Right renal pelvis (tissue), 4 donors: Measurements from ENCODE around the gene SLC4A8. TPM values are rescaled to one million over a fixed set of nuclear protein-coding genes. Genes with fewer than 3 reads are reported as not detected.
"Not testable (repeated sequence)": the region's sequence is repeated elsewhere in the genome, so short reads cannot be mapped to it uniquely, and the experiment has no call there.

Source experiments
- DNase-seq, 4 donors: peaks; one replicate each; pipeline ENCODE4 v3.0.0-alpha.2; 2013; ENCODE audit warnings: low read depth in 4 of 4, low spot score in 3 of 4, missing footprints in 1 of 4
- polyA plus RNA-seq, 4 donors: library from polyadenylated mRNA; unstranded; fragments of 120-200 nt; gene quantifications; one replicate each; pipeline ENCODE4 v1.2.1, GENCODE V29; 2013; ENCODE audit not compliant: insufficient read length in 4 of 4

SLC4A8 gene
- polyA plus RNA-seq, 4 donors: 3.2 to 3.8 (median 3.5) TPM

DNA sequence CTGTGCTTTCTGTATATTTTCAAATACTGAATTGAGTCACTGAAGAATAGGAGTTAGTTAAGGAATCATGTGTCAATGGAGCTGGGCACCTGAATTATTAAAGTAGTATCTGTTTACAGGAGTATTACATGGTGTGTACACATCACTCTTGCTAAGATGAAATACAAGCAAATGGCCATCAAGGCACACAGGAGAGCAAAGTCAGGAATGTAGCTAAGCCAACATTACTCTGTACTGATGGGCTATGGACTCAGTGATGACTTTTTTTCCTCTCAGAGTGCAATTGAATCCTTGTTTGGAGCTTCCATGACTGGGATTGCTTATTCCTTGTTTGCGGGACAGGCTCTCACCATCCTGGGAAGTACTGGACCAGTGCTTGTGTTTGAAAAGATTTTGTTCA, 45.5 kb downstream of the SLC4A8 start:
- no peak for DNase-seq

DNA sequence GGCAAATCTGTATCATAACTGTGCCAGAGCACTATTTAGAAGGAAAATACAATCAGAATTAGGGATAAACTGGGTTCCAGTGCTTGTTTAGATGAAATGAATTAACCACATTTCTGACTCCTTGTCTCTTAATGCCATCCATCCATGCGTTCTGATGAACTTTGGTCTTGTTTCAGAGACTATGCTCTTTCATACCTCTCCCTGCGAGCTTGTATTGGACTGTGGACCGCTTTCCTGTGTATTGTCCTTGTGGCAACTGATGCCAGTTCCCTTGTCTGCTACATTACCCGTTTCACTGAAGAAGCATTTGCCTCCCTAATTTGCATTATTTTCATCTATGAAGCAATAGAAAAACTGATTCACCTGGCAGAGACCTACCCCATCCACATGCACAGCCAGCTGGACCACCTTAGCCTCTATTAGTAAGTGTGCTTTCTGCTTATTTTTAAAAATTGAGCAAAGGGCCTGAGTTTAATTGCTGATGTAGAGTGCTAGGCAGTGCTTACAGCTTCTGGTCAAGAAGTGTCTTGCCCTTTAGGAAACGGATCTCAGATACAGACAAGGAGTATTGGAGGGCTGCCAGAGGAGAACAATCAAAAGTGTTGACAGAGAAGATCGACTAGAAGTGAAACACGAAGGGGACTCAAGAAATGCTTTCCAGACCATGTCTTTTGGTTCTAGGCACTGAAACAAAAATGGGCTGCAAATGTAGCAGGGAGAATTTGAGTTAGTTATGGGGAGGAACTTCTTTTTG, 46.7 kb downstream of the SLC4A8 start:
- no peak for DNase-seq

GRCh38 chr12:51472984-51473383, 48.4 kb downstream of the SLC4A8 start:
- DNase-seq: no peak

DNA sequence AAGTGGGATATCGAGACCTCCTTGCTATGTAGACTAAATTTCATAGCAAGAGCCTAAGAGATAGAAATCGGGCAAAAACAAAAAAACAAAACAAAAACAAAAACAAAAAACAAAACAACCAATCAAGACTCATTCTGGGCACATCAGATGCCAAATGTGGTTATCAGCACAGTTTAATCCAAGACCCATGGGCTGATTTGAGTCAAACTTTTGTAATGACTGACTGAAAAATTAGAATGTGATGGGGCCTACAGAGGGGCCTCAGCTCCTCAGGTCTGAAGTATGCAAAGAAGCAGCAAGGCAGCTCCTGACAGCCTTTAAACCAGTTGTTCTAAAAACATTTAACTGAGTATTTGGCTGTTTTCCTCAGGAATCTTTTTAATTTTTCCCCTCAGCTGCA, 49.3 kb downstream of the SLC4A8 start:
- DNase-seq: no peak

DNA sequence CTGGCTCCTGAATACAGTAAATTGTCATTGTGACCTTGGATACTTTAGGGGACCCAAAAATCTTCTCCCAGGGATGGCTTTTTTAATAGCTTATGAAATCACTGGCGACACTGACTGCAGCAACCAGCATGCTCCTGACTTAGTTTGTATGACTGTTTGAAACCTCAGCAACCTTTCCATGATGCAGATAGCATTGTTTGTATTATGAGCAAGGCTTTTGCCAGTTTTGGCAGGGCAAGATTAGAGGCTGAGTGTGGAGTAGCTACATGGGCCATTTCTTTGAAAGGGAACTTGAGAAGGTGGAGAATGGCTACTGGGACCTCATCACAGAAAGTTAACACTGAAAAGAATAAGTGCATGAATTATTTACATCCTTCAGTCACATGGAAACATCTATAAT, 50.9 kb downstream of the SLC4A8 start:
- no peak for DNase-seq

GRCh38 chr12:51480978-51481377, 56.3 kb downstream of the SLC4A8 start:
- no peak for DNase-seq

GRCh38 chr12:51482929-51483697, 58.5 kb downstream of the SLC4A8 start:
- peak in 3 of 4 donors; percentile 7 to 16 (median 11) for DNase-seq

DNA sequence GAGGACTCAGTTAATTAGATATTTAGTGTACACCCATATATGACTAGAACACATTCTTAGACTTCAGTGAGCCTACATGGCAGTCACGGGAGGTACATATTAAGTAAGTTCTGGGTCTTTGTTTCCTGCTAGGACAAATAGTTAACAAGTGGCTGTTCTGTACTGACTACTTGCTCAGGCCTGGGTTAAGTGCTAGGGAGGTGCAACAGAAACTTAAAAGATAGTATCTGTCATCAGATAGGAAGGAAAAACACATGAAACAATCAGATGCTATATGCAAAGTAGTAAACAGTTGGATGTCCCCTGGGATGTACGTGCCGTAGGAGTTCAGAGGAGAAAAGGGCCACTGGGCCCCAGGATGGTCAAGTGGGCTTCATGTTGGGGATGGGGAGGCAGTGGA, 59.5 kb downstream of the SLC4A8 start:
- no peak for DNase-seq

- no peak for DNase-seq
Measured at GRCh38 chr12:51488281-51488680, 63.6 kb downstream of the SLC4A8 start.

DNA sequence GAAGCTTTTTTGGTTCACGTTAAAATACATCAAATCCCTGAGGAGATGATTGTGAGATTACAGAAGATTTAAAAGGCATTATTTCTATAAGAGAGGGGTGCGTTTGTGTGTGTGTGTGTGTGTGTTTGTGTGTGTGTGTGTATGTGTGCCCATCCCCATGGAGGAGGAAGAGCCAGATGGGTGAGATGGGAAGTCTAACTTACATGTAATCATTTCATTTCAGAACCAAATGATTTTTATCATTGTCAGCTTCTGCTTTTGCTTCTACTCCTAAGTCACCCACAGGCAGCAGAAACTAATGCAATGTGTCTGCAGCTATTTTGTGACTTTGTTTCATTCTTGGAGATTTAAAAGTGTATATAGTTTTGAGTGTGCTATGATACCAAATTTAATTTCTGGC, 68.7 kb downstream of the SLC4A8 start:
- no peak for DNase-seq

- DNase-seq: no peak
Measured at GRCh38 chr12:51496895-51497294, 72.3 kb downstream of the SLC4A8 start.

GRCh38 chr12:51504851-51505250, 80.2 kb downstream of the SLC4A8 start:
- DNase-seq: no peak

DNA sequence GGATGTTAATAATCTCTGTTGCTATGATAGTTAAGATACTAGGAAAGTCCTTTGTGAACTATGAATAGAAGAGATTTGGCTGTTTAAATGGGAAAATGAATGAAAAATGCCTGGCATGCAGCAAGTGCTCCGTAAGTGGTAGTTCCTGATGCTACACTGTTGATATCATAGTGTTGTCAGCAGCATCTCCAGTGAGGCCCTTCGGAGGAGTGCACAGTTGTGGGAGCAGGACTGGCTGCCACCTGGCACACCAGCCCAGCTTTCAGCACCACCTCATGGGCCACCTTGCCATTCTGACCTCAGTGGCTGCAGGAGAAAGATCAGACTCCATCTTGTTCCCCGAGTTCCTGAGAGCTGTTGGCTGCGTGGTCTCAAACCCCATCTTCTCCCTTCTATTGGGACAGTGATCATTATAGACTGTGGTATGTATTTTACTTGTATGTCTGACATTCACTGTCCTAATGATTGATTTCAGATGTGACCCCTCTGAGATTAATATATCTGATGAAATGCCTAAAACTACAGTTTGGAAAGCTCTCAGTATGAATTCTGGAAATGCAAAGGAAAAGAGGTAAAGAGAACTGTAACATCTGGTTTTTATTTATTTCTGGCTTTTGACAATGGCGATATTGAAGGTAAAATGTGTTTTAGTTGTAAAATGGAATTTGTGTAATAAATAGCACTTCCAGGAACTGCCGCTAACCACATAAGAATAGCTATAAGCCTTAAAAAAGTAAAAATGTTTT, 80.9 kb downstream of the SLC4A8 start:
- no peak for DNase-seq

- no peak for DNase-seq
Measured at GRCh38 chr12:51507178-51507577, 82.5 kb downstream of the SLC4A8 start.

- DNase-seq: no peak
Measured at GRCh38 chr12:51508285-51508684, 83.7 kb downstream of the SLC4A8 start.

GRCh38 chr12:51511546-51512260, 87.1 kb downstream of the SLC4A8 start:
- DNase-seq: no peak

DNA sequence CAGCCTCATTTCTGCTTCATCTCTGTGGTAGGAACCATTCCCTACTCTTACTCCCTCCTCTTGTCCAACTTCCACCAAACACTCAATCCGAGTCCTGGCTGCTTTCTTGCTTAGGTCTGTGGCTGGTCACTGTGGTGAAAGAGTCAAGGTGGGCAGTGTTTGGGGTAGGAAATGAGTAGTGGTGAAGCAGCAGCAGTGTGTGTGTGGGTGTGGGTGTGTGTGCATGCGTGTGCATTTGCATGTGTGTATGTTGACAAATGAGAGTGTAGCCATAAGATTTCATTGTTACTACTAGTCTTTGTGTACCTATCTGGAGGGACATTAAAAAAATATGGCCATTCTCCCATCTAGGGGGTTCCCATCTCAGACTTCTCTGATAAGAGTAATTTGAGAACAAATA, 87.8 kb downstream of the SLC4A8 start:
- DNase-seq: no peak

DNA sequence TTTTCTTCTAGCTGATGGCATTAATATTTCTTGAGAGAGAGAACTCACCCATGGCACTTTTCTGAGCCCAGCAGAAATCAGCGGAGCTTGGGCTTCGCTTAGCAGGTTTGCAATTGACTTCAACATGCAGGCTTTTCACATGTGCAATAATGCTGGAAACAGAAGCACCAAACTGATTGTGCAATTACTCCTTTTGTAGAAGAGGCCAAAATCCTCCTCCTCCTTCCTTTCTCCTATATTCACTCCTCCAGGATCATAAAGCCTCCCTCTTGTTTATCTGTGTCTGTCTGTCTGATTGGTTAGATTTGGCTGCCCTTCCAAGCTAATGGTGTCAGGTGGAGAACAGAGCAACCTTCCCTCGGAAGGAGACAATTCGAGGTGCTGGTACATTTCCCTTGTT, 90.4 kb downstream of the SLC4A8 start:
- not testable (repeated sequence) for DNase-seq

DNA sequence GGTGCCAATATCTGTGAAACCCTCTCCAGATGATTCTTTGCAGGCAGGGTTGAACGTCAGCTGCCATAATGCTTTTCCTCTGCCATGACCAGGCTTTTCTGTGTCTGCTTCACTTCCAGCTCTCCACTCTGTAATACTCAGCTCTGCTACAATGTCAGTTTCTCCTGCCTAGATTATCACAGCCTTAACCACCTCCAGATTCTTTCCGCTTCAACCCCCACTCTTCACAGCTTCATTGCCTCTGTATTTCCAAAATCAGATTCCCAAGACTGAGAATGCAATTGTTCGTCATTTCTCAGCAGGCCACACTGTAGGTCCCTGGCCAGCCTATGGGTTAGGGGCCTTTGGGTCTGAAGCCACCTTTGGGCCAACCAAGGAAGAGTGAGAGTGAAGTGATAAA, 92.7 kb downstream of the SLC4A8 start:
- no peak for DNase-seq

- no peak for DNase-seq
Measured at GRCh38 chr12:51517800-51518199, 93.2 kb downstream of the SLC4A8 start.

GRCh38 chr12:51519755-51520154, 95.1 kb downstream of the SLC4A8 start:
- DNase-seq: no peak
